Activated CD8-positive, alpha-beta memory T cell treated with anti-CD3 and anti-CD28 coated beads for 1 hour (primary cell): Measurements from ENCODE around the gene GRAMD1A.
"Not testable (repeated sequence)": the region's sequence is repeated elsewhere in the genome, so short reads cannot be mapped to it uniquely, and the experiment has no call there.

Experiments used
- DNase-seq, 2 donors: peaks; one replicate each; pipeline ENCODE4 v3.0.0-alpha.2; 2020; ENCODE audit warnings: low read depth in 1 of 2; ENCODE audit errors: extremely low read depth in 1 of 2

GRAMD1A gene

DNA sequence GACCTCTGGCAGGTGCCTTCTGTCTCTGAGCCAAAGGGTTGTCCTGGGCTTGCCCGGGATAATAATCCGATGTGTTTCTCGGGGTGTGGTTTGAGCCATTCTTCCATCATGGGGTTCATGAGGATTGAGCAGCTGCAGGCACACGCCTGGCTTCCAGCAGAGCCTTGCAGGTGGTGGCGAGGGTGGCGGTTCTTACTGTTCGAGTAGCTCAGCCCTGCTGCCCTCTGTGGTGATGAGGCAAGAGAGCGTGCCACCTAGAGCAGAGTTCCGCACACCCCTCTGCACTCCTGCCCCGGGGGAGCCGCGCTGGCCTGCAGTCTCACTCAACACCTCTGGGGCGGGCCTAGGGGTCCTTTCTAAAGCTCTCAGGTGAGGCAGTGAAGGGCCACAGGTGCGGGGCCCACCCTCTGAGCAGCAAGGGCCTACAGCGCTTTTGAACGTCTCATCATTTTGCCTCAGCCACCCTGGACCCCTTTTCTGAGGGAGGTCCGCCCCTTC lies 33.9 kb downstream of the GRAMD1A start:
- no peak for DNase-seq

DNA sequence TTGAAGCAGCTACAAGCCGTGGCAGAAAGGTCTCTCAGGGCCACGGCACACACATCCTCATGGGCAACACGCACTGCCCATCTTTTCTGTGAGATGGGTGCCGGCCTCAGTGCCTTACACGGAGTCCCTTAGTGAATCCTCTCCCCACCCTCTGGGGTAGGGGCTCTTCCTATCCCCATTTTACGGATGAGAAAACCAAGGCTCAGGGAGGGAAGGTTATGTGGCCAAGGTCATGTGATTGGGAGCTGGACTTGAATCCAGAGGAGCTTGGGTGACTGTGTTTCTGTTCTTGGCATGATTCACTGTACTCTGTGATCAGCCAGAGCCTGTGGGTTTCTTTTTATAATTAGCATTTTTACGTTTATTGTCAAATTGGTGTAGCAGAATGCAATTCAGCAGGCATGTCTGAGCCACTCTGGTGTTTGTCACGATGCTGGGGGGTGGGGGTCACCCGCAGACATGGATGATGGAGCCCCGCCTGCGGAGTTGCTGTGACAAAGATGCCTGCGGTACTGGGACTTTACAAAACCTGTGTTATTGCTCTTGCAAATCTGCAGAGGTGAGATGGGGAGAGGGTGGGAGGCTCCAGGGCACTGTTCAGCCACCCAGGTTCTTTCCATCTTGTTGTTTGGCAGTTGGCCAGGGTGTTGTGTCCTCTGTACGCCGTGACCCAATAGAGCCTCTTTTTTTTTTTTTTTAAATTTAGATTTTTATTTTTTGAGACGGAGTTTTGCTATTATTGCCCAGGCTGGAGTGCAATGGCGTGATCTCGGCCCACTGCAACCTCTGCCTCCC lies 34.7 kb downstream of the GRAMD1A start:
- no peak for DNase-seq

GRCh38 chr19:35037716-35038622 lies 37.8 kb downstream of the GRAMD1A start:
- DNase-seq: no peak

GRCh38 chr19:35038623-35039512 lies 38.7 kb downstream of the GRAMD1A start:
- no peak for DNase-seq

DNA sequence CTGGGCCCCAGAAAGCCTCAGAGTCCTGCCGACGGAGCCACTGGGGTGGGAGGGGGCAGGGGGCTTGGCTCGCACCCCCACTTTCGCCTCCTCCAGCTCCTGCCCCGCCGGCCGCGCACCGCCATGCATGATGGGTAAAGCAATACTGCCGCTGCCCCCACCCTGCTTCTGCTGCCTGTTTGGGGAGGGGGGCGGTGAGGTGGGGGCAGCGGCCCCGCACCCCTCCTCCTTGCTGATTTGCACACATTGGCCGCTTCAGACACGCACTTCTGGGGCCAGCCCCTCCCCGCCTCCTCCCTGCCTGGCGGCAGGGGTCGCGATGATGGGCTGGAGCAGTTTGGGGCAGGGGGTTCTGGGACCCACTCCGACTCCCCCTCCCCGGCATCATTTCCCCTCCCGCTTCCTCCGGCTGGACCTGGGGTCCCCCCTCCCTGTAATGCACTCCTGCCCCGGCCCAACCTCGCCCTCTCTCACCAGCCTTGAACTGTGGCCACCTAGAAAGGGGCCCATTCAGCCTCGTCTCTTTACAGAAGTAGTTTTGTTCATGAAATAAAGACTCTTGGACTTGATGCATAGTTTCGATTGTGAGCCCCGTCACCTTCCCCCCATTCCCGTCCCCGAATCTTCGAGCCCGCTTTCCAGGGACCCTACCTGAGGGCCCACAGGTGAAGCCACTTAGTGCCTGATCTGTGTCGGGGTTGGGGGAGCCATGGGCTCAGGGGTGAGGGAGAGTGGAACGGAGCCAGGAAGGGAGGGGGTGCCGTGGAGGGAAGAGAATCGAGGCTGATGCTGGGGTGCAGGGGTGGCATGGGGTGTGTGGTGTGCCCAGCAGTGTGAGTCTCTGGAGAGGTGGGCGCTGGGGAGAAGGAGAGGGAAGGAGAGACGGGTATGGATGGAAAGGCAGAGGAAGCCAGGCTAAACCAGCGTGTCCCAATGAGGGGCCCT lies 40.0 kb downstream of the GRAMD1A start:
- no peak for DNase-seq

- DNase-seq: no peak
Observed at GRCh38 chr19:35040826-35041547, 40.9 kb downstream of the GRAMD1A start.

DNA sequence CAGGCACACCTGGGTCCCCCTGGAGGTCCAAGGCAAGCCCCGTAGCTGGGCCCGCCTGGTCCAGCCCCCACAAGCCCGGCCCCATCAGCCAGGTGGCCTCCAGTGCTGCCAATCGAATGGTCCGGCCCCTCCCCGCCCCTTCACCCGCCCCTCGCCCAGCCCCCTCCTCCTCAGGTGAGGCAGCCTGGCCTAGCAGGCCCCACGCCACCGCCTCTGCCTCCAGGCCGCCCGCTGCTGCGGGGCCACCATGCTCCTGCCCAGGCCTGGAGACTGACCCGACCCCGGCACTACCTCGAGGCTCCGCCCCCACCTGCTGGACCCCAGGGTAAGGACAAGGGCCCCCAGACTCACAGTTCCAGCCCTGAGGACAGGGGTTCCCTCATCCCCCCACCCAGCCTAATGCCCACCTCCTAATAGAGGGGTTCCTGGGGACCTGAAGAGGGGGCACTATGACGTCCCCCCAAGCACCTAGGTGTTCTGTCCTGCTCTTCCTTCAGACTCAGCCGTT lies 41.5 kb downstream of the GRAMD1A start, which contains the start of gene HPN:
HPN (plus strand) TSS at position 174 of the 508 bp plus-strand sequence. CDS start 786 bp downstream, outside the sequence.
- DNase-seq: no peak

- no peak for DNase-seq
Observed at GRCh38 chr19:35042056-35042730, 42.1 kb downstream of the GRAMD1A start.

DNA sequence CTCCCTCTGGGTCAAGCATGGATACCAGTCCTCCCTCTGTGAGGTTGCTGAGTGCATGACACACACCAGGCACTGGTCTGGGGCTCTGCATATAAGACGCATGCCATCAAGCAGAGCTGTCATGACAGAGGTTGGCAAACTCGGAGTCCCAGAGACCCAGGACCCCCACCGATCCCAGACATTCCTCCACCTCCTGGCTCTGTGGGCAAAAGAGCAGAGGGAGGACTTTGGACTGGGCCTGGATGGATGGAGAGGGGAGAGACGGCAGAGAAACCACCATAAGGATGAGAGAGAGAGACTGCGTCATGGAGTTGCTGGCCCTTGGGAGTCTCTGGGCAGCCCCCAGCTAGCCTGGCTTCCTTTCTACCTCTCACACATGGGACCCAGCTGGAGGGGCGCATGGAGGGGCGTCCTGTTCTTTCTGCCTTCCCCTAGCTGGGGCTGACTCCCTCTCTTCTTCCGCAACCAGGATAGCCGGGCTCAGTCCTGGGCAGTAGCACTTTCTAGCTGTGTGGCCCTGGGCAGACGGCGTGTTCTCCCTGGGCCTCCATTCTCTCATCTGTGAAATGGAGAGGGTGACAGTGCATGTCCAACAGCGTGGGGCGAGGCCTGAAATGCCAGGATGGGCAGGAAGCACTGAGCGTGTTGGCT lies 43.0 kb downstream of the GRAMD1A start:
- DNase-seq: no peak

DNA sequence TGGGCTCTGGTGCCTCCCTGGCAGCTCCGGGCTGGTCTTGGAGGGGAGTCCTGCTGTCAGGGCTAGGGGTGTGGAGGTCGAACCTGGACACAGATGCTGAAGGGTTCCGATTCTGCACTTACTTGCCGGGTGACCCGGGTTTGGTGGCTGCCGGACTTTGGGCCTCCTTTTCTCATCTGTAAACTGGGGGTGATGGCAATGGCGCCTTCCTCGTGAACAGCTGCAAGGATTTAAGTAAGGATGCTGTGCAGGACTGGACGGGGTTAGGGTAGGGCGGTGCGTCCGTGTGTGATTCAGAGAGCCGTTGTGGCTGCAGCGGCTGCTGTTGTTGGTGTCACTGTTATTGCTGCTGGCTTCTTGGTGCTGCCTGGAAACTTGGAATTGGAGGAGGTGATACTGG lies 43.8 kb downstream of the GRAMD1A start:
- DNase-seq: no peak

DNA sequence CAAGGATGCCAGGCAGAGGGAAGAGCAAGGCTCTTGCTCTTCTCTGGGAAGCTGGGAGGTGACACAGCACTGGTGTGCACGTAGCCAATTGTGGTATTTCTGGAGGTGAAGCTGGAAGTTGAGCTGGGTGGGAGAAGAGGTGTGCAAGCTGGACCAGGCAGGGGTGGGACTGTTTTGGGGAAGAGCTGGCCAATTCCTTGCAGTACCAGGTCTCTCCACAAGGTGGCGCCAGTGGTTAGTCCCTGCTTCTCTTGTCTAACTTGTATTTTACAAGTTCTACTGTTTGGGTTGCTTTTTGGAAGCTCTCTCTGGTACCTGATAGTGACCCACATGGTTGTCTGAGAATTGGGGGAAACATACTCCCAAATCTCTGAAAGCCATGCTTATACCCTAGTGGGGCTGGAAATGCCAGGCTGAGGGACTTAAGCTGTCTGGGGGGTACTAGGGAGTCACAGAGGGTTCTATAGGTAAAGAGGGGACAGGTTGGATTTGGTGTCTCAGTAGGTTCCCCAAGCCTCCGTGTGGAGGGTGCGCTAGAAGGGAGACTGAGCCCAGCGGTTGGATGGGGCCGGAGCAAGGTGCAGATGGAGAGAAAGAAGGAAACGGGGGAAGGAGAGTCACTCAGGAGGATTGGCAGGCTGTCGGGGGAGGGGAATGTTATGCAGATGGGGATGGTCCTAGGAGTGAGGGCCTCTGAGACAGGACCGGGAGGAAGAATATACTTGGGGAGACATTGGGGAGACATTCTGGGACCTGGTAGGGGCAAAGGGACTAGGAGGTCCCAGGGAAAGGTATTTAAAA lies 44.4 kb downstream of the GRAMD1A start:
- DNase-seq: peak; percentile 13 to 39

DNA sequence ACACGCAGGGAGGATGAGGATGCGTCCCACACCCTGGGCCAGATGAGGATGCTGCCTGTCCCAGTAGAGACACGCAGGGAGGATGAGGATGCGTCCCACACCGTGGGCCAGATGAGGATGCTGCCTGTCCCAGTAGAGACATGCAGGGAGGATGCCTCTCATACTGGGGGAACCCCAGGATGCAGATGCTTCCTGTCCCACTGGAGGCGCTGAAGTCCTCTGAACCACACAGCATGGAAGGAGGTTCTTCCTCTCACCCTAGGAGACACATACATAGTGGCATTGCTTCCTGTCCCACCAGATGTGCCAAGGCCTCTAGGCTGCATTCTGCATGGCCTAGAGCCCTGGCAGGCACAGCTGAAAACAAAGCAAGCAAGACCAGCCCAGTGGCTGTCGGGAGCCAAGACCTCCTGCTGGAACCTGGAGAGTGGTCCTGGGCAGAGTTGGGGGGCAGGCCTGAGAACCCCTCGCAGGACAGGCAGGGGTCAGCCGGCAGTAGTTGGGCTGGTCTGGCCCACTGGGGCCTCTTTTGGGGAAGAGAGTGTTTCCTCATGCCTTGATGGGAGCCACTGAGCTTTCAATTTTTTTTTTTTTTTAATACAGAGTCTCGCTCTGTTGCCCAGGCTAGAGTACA lies 45.7 kb downstream of the GRAMD1A start:
- no peak for DNase-seq

- DNase-seq: no peak
Observed at GRCh38 chr19:35046461-35046860, 46.3 kb downstream of the GRAMD1A start.

- no peak for DNase-seq
Observed at GRCh38 chr19:35048911-35049411, 48.8 kb downstream of the GRAMD1A start.

- no peak for DNase-seq
Observed at GRCh38 chr19:35049456-35049855, 49.3 kb downstream of the GRAMD1A start.

GRCh38 chr19:35050662-35051061 lies 50.5 kb downstream of the GRAMD1A start:
- DNase-seq: not testable (repeated sequence)
